ENCODE data around the gene HAND2. TPM values are rescaled to one million over a fixed set of nuclear protein-coding genes. Genes with fewer than 3 reads are reported as not detected.

HAND2 gene
- polyA plus RNA-seq, 12 donors, result 0.12 to 20.5 (median 1.8) TPM; not detected in 4

DNA sequence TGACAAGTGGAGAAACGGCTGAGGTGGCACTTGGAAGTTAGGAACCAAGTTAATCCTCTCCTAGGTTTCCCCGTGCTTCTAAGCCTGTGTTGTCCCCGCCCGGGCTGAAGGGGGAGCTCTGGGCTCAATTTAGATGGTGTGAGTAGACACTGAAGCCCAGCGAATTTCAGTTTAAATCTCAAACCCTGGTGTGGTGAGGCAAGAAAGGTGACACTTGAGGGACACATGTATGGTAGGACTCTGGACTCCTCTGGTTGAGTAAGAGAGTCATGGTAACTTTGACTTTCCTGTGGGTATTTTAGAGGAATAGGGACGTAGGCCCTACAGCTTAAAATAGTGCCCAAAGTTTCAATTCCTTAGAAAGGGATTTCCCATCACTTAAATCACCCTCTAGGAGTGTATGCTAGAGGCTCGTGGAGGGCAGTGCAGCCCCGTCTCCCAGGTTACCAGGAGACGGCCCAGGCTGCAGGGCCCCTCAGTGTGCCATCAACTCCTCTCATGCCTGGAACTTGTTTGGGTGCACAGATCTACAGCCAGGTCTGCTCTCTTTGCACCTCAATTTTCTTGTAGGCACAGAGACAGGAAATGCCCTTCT lies 24.0 kb downstream of the HAND2 start:
- DNase-seq, result no peak

DNA sequence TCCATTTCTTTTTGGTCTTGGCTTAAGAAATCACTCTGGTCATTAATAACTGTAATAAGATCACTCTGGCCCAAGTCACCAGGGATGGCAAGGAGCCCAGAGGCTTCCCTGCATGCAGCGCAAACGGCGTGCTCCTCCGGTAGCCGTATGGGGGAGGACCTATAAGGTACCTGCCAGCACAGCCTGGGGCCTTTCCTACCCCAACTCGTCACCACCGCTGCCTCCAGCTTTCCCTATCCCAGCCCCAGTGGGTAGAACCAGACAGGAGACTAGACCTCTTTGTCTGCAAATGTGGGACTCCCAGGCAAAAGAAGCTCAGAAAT lies 25.9 kb downstream of the HAND2 start:
- no peak for DNase-seq

DNA sequence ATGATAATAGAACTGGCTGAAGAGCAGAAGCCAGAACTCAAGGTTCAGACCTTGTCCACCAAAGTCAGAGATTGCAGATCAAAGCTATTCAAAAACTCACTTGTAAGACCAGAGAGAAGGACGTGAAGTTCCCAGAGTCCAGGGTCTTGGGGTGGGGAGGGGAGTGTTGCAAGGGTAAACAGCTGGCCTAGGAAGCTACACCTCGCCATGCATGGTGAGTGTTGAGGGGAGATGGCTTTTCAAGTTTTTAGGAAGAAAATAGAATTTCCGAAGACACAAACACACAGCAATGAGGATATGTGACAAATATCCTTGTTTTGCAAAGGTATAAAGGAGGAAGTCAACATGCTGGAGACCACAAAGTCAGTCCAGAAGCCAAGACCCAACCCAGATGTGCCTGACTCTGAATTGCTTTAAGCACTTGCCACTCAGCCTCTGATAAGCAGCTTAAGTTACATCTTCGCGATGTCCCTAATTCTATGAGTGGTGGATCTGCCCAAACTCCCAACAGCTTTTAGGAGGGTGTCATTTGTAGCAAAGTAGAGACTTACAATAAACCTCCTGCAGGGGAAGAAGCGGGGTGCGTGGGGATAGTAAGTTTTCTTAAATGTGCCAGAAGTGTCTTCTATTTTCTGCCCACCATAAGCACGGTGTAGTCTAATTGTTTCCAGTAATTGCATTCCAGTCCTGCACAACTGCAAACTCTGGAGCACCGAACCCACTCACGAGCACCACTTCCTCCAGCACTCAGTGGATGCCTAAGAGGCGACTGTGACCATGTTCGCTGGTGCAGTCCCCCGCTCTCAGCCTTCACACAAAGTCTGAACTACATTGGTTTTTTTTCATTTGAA lies 26.5 kb downstream of the HAND2 start:
- no peak for DNase-seq

DNA sequence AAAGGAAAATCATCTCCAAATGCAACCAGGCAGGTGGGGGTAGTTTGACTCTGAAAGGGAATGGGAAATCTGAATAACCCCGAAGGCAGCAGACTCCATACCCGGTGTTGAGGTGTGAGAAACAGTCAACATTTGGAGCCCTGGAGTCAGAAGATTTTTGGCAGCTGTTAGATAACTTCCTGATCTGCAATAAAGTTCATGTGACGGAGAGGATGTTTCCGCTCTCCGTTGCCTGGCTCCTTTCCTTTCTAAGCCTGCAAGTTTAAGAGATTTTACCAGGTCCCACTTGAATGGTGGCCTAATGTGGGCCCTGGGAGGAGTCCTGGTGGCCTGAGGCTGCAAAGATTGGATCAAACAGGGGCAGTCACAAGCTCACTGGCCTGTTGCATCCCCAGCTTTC lies 27.7 kb downstream of the HAND2 start:
- no peak for DNase-seq

DNA sequence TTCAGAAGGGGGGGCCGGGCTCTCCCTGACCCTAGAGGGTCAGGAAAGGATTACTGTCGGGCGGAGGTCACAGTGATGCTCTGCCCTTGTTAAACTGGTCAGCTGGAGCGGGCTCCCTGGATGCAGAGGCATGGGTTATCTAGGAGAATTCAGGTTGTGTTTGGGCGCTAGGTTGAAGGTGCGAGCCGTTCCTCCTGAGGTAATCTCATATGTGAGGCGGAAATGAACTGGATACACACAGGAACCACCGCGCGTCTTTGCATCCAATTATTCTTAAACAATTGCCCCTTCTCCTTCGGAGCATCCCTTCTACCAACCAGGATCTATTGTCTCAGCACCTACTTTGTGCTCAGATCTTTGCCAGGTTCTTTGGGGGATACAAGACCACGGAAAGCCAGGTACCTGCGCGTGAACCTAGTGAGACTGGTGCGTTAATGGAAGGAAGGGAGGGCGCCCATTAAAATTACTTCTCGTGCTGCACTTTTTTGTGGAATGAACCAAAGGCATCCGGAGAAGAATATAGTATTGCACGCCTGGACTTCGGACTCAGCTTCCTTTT lies 28.4 kb downstream of the HAND2 start:
- DNase-seq, result no peak

DNA sequence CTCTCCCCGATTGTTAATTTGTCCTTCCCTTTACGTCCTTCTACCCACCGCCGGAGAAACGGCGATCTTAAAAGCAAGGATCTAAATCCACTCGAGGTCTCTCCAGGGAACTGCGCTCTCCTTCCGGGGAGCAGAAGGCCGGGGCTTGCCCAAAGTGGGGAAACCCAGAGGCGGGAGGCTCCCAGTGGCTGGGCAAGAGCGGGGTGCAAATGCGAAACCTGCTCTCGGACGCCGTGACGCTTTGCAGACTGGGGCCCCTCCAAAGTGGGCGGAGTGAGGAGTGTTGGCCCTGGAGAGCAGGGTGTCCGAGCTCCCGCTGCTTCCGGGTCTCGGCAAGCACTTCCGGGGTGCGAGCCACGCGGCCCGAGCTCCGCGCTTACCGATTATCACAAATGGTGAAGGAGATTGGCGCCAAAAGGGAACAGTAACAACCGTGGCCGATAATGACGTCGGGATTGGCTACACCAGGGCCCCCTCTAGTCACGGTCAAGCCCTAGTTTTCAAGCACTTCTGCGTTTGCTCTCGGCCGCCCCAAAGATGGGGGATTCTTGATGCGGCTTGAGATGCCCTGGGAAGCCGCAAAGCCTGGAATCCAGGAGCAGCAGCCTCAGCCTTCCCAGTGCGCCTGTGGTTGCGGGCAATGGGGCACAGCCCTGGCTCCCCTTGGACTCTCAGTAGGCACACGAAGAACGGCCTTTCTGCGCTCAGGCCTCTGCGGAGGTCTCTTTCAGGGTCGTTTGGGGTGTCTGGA lies 29.0 kb downstream of the HAND2 start:
- no peak for DNase-seq

DNA sequence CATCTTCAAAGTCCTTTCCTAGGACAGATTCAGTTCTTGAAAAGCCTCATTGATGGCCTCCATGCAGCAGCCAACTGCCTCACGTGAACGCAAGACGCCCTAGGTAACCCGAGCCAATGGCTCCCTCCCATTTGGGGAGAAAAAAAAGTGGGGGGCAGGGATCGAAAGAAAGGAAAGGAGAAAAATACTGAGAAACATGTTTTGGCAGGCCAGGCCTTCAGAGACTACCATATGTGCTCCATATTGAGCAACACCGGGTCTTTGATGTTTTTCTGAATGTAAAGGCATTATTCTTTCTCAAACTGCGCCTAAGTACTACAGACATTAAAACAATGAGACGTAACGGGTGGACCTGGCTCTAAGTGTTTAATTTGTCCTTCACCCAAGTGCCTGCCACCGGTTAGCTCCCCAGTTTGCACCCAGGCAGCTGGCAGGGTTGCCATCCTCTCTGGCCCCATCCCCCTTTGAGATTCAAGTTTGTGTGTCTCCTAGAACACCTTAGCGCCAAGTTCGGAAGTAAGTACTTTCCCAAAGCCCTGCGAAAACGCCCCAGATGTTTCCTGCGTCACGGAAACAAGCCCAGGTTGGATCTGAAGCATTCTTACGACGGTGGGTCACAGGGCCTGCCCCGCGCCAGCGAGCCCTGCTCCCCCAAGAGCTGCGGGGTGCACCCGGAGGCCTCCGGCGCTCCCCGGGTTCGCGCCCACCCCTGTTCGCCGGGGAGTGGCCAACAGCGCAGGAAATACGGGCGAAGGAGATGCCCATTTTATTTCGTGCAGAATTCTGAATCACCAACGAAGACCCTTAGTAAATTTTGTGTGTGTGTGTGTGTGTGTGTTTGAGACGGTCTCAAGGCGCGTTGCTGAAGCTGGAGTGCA lies 30.1 kb downstream of the HAND2 start:
- DNase-seq, result no peak

DNA sequence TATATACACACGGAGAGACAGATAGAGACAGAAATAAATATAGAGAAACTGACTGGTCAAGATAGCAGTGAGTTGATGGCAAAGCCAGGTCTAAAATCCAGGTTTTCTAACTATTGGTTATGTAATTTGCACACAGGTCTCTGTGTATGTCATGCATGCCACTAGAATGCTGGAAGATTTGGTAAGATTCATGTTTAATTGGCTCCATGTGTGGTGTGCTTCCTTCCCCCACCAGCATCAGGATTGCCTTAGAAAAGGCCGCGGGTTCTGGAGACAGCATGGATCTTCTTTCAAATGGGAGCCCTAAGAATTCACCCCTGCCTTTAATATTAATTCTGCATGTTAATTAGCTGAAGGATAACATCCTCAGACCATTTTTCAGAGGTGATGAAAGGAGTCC lies 31.3 kb downstream of the HAND2 start:
- no peak for DNase-seq

DNA sequence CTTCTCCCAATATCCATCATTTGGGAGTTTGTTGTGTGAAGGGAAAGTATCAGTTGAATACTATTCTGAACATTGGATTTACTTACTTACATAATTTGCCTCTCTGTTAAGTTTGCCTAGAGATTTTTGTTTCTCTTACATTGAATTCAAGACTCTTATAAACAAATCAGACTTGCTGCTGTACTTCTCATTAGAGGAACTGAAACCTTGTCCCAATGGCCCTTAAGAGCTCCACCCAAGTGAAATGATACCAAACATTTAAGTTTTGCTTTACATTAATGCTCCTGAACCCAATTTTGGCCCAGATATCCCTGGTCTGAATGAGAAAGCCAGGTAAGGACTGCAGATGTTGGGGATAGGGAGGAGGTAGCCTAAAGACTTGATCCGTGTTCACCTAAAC lies 32.0 kb downstream of the HAND2 start:
- no peak for DNase-seq

DNA sequence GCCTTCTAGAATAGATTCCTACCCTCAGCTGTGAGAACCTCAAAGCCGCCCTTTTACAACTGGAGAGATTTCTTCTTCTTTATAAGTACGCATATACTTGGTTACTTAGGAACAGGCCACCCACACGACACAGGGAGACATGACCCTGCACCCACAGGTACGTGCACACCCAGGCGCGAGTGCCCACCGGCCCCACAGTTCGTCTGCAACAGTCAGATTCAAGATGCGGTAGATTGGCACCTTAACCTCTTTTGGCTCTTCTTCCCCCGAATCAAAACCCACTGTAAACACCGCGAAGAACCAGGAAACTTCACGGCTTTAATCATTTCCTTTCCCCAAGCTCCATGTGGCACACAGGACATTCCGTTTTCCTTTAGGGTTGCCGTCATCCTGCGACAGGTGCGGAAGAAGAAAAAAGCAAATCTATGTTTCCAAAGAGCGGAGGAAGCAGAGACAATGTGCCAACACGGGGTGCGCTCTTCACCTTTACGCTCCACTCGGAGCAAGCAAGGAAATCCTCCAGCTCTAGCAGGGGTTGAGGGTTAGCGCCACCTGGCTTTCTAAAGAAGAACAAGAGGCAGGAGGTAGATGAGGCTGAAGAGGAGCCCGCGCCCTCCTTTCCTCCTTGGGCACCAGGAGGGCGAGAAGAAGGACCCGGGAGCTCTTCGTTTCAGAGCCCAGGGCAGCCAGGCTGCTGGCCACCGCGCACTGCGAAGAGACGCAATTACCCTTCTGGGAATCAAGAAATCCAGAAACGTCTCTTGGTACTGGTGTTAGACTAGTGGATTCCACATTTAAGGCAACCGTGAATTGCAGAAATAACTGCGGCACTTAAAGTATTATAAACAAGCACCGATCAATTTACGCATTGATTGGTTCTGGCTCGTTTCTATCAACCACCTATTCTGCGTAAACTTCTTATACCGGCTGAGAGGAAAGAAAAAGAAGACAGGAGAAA lies 35.7 kb downstream of the HAND2 start:
- peak; percentile 51 for DNase-seq

DNA sequence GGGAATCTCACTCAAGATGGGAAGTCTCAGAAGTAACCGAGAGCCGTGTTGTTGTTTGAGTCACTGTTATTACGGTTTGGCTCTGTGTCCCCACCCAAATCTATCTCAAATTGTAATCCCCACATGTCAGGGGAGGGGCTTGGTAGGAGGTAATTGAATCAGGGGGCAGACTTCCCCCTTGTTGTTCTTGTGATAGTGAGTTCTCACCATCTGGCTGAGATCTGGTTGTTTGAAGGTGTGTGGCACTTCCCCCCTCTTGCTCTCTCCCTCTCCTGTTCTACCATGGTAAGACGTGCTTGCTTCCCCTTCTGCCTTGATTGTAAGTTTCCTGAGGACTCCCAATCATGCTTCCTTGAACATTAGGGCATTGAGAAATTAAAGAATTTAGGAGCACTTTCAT lies 37.0 kb downstream of the HAND2 start:
- DNase-seq, result no peak

DNA sequence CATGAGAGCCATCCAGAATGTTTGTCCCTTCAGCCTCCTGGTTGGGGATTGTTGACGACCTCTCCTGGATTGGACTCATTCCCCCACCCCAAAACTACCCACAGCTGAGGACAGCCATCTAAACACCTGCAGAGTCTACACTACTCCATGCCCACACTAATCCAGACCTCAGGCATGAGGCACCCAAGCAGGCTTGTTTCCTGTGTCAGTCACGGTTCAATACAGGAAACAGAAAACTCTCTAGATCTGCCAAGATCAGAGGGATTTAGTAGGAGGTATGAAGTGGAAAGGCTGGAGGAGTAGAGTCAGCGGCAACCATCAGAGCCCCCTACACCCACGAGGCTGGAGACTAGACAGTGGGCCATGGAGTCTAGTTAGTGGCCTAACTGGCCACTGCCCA lies 37.7 kb downstream of the HAND2 start:
- no peak for DNase-seq

DNA sequence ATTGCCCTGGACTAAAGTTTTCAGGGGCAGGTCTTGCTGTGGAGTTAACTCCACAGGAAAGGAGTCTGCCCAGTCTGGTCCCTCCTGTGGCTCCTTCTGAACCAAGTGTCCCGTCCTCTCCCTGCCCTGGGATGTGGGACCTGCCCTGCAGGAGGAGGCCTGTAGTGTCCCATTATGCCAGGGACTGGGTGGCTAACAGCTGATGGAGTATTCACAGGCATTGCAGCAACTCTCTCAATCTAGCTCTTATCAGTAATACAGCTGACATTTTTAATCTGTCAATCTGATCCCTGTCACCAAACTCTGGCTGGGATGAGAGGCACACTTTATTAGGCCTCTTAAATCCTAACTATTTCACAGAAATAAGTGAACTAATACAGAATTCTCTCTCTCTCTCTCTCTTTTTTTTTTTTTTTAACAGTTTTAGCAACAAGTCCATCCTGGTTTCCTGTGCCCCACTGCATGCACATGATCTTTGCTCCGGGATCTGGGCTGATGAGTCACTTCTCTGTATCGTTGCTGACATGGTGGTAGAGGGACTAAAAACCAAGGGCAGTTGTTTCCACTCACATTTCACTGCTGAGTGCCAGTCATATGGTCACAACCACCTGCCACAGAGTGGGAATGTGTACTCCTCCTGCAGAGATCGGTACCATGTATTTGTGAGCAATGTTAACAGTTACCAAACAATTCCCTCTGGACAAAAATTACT lies 39.1 kb downstream of the HAND2 start:
- no peak for DNase-seq

DNA sequence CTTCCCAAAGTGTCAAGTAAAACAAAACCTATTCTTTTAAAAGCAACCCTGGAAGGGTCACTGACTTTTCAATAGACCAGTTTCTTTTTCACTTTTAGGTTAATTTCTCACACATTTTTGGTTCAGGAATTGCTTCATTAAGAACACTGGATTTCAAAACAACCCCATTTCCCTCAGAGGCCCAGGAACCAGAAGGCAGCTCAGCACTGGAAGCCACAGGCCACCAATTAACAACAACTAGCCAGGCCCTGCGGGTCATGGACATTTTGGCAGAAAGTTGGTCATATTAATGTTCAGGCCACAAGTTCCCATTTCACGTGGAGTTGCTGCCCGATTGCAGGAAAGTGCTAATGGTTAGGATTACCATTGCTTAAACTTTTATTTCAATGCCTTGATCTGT lies 39.8 kb downstream of the HAND2 start:
- no peak for DNase-seq

DNA sequence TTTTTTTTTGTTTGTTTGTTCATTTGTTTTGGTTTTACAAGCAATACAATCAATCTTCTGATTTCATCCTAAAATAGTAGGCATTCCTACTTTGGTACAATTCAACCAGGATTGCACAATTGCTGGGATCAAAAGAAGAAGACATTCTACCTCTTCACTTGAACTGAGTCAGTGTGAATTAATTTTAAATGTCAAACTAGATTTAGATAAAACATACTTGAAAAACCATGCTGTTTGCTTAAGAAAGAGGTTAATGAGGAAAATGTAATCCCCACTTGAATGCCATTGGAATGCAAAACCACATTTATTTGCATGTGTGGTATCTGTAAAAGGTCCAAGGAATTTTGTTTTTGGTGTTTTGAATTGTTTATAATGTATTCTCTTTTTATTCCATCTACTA lies 40.5 kb downstream of the HAND2 start:
- no peak for DNase-seq

DNA sequence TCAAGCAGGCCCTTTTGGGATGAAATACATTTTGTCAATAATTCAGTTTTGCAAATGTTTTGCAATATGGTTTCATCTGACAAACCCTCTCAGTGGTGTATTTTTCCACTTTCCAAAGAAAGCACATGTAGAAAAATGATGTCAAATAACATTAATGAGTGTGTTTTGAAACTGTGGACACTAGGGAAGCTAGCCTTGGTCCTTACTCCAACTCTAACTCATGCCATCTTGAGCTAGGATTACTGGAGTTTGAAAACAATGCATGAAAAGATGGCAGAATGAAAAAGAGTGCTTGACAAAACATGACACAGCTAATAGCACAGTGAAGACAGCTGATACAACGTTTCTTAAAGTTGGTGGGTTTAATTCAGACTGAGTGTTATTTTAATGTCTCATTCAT lies 41.4 kb downstream of the HAND2 start:
- no peak for DNase-seq

DNA sequence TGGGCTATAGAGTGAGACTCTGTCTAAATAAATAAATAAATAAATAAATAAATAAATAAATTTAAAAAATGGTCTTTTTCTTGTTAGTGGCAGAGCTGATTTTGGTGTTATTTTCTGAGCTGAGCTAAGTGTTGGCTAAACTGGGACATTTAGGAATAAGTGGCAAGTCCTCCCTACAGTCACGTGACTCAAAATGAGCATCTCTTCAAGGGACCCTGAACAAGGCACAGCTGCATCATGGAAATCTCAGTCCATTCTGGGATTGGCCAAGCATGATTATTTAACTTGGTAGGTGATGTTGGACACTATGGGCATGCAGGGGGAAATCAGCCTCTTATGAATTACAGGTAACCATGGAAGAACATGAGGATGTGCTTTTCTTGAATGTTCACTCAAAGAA lies 42.0 kb downstream of the HAND2 start:
- no peak for DNase-seq

DNA sequence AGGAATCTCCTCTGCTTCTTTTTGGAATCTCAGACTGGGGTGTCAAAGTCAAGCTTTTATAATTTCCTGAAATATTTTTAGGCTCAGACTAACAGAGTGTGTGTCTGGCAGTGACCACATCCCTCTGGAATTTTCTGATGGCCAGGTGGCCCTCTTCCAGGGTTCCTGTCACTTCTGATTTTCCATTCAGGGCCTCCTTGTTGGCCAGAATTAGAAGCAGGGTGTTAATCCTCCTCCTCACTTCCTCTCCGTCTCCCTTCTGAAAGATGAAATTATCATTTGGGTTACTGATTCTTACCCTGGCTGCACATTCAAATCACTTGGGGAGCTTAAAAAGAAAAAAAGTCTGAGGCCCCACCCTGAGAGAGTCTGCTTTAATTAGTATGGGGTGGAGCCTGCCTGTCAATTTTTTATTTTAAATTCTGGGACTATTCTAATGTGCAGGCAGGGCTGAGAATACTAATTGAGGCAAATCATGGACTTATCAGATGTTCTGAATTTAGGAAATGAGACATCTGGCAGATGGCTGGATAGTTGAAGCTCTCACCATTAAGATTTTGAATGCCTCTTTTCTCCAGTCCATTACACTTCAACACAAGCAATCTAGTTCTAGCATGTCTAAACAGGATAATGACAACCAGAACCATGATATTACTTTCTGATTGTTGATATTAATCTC lies 43.2 kb downstream of the HAND2 start:
- DNase-seq, result no peak

DNA sequence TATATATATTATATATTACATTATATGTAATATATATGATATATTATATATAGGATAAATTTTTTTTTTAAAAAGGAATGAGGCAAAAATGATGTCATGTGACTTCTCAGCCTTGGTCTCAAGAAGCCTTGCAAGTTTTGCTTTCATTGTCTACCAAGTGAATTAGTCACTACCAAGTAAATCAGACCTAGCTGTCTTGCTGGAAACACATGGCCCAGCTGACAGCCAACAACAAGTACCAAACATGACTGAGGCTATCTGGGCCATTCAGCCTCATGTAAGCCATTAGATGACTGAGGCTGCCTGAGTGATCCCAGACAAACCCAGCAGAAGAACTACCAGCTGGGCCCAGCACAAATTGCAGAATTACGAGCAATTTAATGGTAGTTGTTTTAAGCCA lies 44.9 kb downstream of the HAND2 start:
- no peak for DNase-seq

Data from muscle of arm (tissue), 12 donors.